Stimulated activated CD4-positive, alpha-beta T cell treated with anti-CD3 and anti-CD28 coated beads, Interleukin-15, amount 100 ng/mL, for 24 hours (primary cell): Measurements from ENCODE around the gene CHD6.

Experiments
- DNase-seq: peaks from one replicate; pipeline ENCODE4 v3.0.0-alpha.2; 2020

CHD6 gene

GRCh38 chr20:41457173-41457857 lies 160.9 kb downstream of the CHD6 start:
- DNase-seq = no peak

- DNase-seq = no peak
Observed at GRCh38 chr20:41456351-41456750, 161.8 kb downstream of the CHD6 start.

- no peak for DNase-seq
Observed at GRCh38 chr20:41454250-41454649, 163.9 kb downstream of the CHD6 start.

DNA sequence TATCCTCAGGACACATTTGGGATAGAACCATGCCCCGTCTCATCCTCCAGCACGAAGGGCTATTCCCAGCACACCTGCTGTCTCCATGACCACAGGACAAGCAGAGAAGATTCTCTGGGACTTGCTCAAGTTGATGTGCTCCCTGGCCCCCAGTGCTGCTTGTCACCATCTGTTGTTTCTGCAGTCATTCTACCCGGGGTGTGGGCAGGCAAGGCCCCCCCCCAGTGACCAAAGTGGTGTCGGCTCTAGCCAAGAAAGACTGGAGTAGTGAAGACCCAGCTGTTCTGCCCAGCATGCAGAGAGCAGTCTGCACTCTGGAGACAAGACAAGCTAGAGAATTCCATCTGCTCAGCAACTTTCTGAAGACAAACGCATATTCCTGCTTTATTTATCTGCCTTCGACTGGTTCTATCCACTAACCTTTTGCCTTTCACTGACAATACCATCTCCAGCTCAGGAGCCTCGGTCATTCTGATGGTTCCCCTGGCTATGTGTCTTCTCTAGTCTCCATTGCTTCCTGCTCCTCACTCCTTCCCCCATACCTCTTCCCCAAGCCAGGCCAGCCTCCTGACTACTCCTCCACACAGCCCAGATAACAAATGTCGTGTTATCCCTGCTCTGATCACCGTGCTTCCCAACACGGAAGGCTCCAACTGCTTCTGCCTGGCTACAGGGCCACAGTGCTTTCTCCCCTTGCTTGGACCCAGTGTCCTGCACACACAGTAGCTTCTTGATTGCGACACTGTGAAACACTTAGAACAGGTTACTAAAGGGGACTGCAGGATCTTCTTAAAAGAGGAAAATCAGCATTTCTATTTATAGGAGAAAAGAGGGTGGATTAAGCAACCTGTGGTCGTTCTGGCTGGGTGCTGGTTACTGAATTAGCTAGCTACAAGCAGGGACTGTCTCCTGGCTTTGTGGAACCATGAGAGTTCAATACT lies 164.9 kb downstream of the CHD6 start:
- DNase-seq = no peak

DNA sequence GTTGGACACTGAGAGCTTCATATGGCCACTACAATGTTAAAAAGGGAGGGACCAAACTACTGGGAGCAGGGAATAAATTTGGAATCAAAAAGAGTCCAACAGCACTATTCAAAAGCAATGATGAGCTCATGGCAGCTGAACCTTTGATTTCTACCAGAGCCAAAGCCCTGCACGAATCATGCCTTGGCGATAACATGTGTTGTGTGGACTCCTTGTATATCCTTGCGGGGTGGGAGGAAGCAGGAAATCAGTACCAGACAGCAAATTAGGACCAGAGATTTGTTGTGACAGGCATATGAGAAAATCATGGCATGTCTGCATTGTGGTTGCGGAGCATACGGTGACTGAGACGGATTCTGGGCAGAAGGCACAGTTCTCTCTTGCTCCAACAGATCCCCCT lies 166.0 kb downstream of the CHD6 start:
- DNase-seq = no peak

DNA sequence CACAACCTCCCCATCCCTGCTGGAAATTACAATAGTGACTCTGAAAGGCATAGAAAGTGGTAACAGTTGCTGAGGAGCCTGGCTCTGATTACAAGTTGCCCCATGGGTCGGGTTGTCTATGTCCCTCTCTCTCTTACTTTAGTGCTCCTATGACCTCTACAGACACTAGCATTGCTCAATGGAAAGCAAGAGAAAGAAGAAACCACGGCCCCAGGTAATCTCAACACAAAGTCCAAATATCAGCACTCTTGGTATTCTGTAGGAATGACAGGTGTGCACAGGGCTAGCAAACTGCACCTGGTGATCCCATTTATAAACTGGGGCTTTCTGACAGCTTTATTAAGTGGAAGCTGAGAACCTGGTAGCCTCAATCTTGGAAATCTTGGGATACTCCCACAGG lies 171.2 kb downstream of the CHD6 start:
- no peak for DNase-seq

DNA sequence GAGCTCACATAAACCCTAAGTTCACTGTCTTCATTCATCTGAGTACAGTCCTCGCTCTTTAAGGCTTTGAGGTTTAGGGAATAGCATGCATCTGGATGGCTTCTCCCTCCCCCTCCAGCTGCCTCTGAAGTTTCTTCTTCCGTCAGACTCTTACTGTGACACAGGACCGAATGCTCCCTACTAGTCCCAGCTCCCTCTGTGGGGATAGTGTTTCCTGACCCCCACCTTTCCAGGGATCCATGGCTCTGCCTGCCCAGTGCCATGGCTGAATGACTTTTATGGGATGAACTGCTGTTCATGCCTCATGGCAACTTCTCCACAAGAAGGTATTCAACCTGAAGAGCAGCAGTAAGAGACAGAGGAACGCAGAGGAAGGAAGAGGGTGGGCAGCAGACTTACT lies 171.7 kb downstream of the CHD6 start:
- DNase-seq = no peak

DNA sequence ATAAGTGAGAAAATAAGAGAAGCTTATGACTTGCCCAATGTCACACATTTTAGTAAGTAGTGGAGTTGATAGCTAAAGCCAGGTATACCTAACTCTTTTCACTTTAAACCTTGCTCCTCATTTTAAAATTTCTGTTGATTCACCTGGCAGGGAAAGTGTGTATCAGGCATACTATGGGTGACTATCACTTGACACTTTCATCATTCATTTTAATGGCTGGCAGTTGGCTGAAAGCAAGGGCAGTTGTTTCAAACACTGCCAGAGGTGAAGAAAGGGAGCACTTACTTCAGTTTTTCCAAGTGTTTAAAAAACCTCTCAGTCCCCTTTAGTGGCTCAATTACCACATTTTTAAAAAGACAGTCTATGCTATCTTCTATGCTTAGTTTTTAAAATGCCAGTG lies 173.4 kb downstream of the CHD6 start:
- no peak for DNase-seq

GRCh38 chr20:41443691-41444090 lies 174.5 kb downstream of the CHD6 start:
- DNase-seq = peak; percentile 21

DNA sequence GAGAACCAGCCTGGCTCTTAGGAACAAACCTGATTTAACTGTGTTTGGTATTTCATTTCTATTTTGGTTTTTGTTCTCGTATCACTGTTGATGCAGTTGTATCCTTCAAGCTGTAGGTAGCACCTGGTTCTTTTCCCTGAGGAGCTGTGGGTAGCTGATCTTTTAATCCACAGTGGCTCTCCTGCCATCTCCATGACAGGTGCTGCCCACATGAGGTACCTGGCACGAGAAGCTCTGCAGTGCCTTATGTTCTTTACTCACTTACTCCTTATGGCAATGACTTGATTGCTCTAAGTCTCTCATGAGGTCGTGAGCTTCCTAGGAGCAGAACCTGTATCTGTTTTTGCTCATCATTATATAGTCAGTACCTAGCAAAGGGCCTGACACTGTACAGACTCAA lies 177.3 kb downstream of the CHD6 start:
- DNase-seq = no peak

GRCh38 chr20:41437836-41438235 lies 180.3 kb downstream of the CHD6 start:
- no peak for DNase-seq

GRCh38 chr20:41436679-41437078 lies 181.5 kb downstream of the CHD6 start:
- no peak for DNase-seq

GRCh38 chr20:41433203-41433602 lies 185.0 kb downstream of the CHD6 start:
- DNase-seq = no peak

DNA sequence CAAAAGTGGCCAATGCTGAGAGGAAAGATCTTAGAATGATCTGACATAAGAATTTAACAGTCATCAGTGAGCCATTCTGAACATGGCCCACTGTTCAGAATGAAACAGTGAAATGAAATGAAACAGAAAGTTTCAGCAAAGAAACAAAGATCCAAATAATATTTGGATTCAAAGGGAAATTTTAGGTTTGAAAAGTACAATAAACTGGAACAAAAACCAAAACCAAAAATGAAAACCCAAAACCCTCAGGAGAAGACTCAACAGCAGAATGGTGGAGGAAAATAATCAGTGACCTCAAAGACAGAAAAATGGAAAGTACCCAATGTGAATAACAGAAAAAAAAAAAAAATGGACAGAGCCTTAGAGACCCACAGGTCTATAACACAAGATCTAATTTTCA lies 185.4 kb downstream of the CHD6 start:
- no peak for DNase-seq

- DNase-seq = peak; percentile 11
Observed at GRCh38 chr20:41428285-41428684, 189.9 kb downstream of the CHD6 start.

- DNase-seq = no peak
Observed at GRCh38 chr20:41427833-41428232, 190.3 kb downstream of the CHD6 start.

- DNase-seq = no peak
Observed at GRCh38 chr20:41426976-41427375, 191.2 kb downstream of the CHD6 start.

DNA sequence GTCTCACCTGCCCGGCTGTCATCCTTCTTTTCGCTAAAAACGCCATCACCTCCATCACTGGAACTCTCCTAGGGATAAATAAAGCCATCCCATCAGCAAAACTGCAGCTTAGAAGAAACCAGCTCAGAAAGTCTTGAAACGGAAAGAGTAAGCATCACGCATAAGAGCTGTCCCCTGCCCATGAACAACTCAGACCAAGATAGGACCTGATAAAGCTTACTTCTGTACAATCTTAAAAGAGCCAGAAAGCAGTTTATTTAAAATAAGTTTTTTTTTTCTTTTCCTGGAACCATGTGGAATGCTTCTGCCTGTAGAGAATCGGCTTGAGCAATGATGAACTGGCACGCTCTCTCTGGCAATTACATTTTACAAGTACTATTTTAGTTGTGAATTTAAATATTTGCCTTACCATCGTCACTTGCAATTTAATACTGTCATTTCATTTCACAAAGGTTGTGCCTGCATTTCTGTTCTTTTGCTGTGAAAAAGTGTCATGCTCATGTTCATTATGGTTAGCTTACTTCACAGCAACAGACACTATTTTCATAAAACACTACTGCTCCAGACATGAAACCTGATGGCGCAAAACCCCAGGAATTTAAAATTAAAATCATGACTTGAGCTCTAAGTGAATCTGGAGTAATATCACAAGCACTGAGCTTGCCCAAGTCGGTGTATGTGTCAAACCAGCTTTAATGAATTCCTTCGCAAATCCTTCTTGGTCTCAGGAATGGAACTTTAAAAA lies 191.9 kb downstream of the CHD6 start:
- DNase-seq = no peak

GRCh38 chr20:41425180-41425884 lies 192.8 kb downstream of the CHD6 start:
- no peak for DNase-seq

- DNase-seq = no peak
Observed at GRCh38 chr20:41424546-41424945, 193.6 kb downstream of the CHD6 start.

GRCh38 chr20:41424011-41424410 lies 194.2 kb downstream of the CHD6 start:
- DNase-seq = no peak

DNA sequence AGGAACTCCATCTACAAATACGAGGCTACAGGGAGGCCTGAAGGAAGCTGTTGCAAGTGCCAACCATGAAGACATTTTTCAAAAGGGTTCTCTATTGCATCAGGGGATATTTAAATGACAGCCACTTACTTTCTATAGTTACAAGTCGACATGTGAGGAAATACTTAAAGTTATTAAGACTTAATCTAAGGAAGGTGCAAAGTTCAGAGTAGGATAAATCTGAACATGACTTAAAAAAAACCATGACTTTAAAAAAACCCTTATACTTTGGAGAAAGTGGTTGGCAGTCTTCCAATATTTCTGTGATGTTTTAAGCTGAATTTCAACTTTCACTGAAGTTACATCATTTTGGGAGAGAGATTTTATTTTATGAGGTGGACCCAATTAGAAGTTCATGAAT lies 195.2 kb downstream of the CHD6 start:
- DNase-seq = no peak

DNA sequence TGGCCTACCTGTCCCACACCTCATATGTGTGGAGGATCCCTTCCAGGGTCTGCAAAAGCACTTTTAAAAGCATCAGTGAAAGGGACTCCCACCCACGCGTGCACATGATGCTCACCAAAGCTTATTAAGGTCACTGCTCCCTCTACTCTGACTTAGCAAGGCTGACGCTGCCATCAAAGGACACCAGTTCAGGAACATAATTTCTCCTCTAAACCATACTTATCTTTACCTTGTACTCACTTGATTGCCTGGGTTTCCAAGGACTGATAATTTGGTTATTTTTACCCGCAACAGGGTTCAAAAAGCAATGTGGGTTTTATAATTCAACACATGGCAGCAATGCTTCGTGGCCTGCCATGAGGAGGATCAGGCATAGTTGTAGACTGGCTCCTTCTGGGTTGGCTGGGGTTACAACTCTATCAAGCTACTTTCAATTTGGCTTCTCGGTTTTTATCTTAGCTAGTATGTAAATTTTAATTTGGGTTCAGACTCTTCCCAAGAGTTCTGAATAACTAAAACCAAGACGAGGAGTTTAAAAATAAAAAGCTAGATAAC lies 199.4 kb downstream of the CHD6 start:
- DNase-seq = no peak
